GM19452 (cell line): ENCODE results near the gene SNORC.

Source experiments
- ATAC-seq: cut with Tn5 transposase; IDR thresholded peaks from one replicate; pipeline ENCODE4 v1.9.1; 2021; ENCODE audit not compliant: unreplicated experiment

SNORC gene

DNA sequence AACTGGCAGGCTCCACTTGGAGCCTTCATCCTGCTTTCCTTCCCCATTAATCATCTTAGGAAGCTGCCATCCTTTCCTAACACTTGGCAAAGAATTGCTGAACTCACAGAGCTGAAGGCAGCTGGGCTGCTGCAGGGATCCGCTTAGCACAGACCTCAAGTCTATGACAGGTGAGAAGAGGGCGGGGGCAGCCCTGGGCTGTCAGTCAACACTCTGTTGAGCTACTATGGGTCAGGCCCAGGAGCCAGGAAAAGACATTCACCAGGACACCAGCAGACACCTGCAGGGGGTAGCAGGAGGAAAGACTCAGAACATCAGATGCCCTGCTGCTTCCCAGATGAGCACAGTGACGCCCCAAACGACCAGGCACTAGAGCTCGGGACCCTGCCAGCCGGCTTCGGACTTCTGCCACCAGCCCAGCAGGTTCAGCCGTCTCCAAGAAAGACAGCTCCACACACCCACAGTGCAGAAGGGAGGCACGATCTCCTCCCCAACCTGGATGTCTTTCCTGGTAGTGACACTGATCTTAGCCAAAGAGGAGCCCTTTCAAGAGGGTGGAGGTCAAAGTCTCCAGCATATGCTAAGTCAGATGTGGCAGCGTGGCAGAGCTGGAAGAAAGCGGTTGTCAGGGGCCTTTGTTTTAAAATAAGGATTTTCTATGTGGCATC is 55.2 kb downstream of the SNORC start:
- ATAC-seq = no peak

- ATAC-seq = no peak
Observed at GRCh38 chr2:232925821-232926156, 55.7 kb downstream of the SNORC start.

- no peak for ATAC-seq
Observed at GRCh38 chr2:232926431-232926939, 56.4 kb downstream of the SNORC start.

DNA sequence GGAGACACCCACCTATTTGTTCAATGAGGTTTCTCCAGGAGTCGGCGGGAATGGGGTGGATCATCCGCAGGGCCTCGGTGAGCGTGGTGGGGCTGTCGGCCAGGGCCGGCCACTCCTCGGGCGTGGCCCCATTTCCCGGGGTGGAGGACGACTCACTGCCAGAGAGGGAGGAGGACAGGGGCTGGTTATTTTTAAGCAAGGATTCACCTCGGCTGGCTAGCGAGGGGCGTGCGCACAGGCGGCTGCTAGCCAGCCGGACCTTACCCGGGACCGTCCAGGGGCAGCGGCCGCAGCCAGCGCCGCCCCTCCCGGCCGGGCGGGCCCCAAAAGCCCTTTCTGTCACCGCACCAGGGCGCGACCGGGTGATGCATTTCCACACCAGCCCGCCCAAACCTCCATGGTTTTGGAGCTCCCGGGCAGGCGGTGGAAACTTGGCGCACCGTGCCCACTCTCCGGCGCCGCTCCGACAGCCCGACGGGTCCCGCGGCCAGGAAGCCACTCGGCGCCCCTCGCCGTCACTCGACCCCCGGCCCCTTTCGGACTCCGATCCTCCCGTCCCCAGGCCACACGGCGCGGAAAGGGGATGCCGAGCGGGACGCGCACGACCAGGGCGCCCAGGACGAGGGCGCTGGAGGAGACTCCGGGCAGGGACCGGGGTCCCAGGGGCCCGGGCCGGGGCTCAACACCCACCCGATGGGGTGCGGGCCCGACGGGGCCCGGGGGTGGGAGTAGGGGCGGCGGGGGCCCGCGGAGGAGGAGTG is 57.1 kb downstream of the SNORC start:
- no peak for ATAC-seq

DNA sequence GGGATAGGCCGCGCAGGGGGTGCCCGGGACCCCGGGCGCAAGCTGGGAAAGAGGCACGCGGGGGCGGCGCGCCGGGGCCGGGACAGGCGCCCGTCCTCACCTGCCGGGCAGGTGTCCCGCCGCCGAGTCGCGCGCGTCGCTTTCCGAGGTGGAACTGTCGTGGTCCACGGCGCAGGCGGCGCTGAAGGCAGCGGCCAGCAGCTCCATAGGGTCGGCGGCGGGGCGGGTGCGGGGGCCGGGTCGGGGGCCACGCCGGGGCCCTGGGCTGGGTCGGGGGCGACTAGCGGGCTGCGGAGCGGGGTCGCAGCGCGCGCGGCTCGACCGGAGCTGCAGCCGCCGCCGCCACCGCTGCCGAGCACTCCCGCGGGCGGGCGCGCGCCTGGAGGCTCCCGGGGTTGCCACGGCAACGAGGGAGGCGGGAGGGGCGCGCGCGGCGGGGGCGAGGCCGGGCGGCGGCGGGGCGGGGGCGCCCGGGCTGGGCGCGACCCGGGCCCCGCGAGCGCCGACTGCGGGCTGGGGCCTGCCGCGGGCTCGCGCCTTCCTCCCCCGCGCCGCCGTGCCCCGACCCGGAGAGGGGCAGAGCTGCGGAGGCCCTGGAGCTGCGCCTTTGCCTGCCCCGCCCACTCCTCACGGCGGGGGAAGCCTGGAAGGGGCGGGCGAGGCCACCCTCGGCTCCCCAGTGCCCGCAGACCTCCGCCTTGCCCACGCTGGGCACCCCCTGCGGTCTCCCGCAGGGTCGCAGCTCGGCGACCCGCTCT is 57.9 kb downstream of the SNORC start:
- ATAC-seq = no peak
